WTC11 (cell line): ENCODE measurements around the gene PCDH9. TPM values are rescaled to one million over a fixed set of nuclear protein-coding genes. Genes with fewer than 3 reads are reported as not detected.

Source experiments
- ATAC-seq: fragments of 200-7000 bp; cut with Tn5 transposase; 2 replicates; pipeline ENCODE4 v1.10.0; 2021; ENCODE audit warnings: mild to moderate bottlenecking, moderate library complexity
- CTCF ChIA-PET: fragments of 300-600 bp; sonication (Branson Sonifier 250); formaldehyde crosslinking; loops from one replicate; lab custom pipeline; 2021; ENCODE audit warnings: antibody characterized with exemption; lab: Charles Lee
- POLR2A ChIA-PET: fragments of 350-600 bp; sonication (Branson Sonifier 250); formaldehyde crosslinking; loops from one replicate; lab custom pipeline; 2021; ENCODE audit warnings: antibody characterized with exemption; lab: Charles Lee
- DNase-seq: peaks from one replicate; pipeline ENCODE4 v3.0.0; 2021; ENCODE audit warnings: low spot score
- H3K27ac Mint-ChIP-seq: 2 replicates; pipeline ENCODE4 v1.8.0; 2021; ENCODE audit warnings: mixed read lengths
- H3K27me3 Mint-ChIP-seq: 2 replicates; pipeline ENCODE4 v1.8.0; 2021; ENCODE audit warnings: low read depth, mild to moderate bottlenecking, moderate library complexity, mixed read lengths
- H3K36me3 Mint-ChIP-seq: 2 replicates; pipeline ENCODE4 v1.8.0; 2021; ENCODE audit warnings: mixed read lengths
- H3K4me1 Mint-ChIP-seq: 2 replicates; pipeline ENCODE4 v1.8.0; 2022; ENCODE audit warnings: mixed read lengths
- H3K4me3 Mint-ChIP-seq: 2 replicates; pipeline ENCODE4 v1.8.0; 2021; ENCODE audit warnings: mild to moderate bottlenecking, moderate library complexity, mixed read lengths
- H3K9me3 Mint-ChIP-seq: 2 replicates; pipeline ENCODE4 v1.8.0; 2021; ENCODE audit warnings: mixed read lengths
- ELF4 ChIP-seq: sonication (generic); formaldehyde crosslinking; IDR thresholded peaks from 2 replicates; pipeline ENCODE4 v1.8.1; 2022; ENCODE audit warnings: low read depth, mild to moderate bottlenecking, moderate library complexity, missing genetic modification reagents
- ETV6 ChIP-seq: sonication (generic); formaldehyde crosslinking; IDR thresholded peaks from 2 replicates; pipeline ENCODE4 v1.8.1; 2022; ENCODE audit warnings: mild to moderate bottlenecking, missing genetic modification reagents
- FOXJ3 ChIP-seq: sonication (generic); formaldehyde crosslinking; IDR thresholded peaks from 2 replicates; pipeline ENCODE4 v1.9.0; 2021; ENCODE audit warnings: missing genetic modification reagents, mild to moderate bottlenecking, borderline replicate concordance
- GTF2I ChIP-seq: fragments of 250-450 bp; sonication (Bioruptor Pico); conservative IDR thresholded peaks from 2 replicates; pipeline ENCODE4 v1.4.0; 2021; ENCODE audit warnings: mild to moderate bottlenecking
- JAZF1 ChIP-seq: fragments of 250-450 bp; sonication (Bioruptor Pico); IDR thresholded peaks from 2 replicates; pipeline ENCODE4 v1.9.0; 2021; ENCODE audit warnings: moderate library complexity, mild to moderate bottlenecking, inconsistent platforms
- MXD4 ChIP-seq: fragments of 250-450 bp; sonication (Bioruptor Pico); IDR thresholded peaks from 2 replicates; pipeline ENCODE4 v1.8.0; 2021; ENCODE audit warnings: mild to moderate bottlenecking, moderate library complexity, borderline replicate concordance
- NR3C1 ChIP-seq: sonication (generic); formaldehyde crosslinking; conservative IDR thresholded peaks from 2 replicates; pipeline ENCODE4 v1.8.1; 2023; ENCODE audit warnings: low read depth, mild to moderate bottlenecking, missing genetic modification reagents
- PRRX2 ChIP-seq: fragments of 250-450 bp; sonication (Bioruptor Pico); IDR thresholded peaks from 2 replicates; pipeline ENCODE4 v1.8.0; 2021; ENCODE audit warnings: mild to moderate bottlenecking
- RELA ChIP-seq: sonication (generic); formaldehyde crosslinking; IDR thresholded peaks from 2 replicates; pipeline ENCODE4 v1.8.1; 2022; ENCODE audit warnings: missing genetic modification reagents, mild to moderate bottlenecking, borderline replicate concordance
- TP53 ChIP-seq: sonication (generic); formaldehyde crosslinking; IDR thresholded peaks from 2 replicates; pipeline ENCODE4 v1.8.1; 2023; ENCODE audit warnings: mild to moderate bottlenecking, missing genetic modification reagents
- ZNF121 ChIP-seq: sonication (generic); formaldehyde crosslinking; IDR thresholded peaks from 2 replicates; pipeline ENCODE4 v1.8.0; 2023; ENCODE audit warnings: missing genetic modification reagents
- ZNF317 ChIP-seq: sonication (generic); formaldehyde crosslinking; IDR thresholded peaks from 2 replicates; pipeline ENCODE4 v1.8.1; 2023; ENCODE audit warnings: low read depth, mild to moderate bottlenecking, moderate library complexity, missing genetic modification reagents, borderline replicate concordance
- ZNF396 ChIP-seq: fragments of 250-450 bp; sonication (Bioruptor Pico); IDR thresholded peaks from 2 replicates; pipeline ENCODE4 v1.8.0; 2021; ENCODE audit warnings: mild to moderate bottlenecking, moderate library complexity, borderline replicate concordance
- ZNF416 ChIP-seq: fragments of 250-450 bp; sonication (Bioruptor Pico); IDR thresholded peaks from 2 replicates; pipeline ENCODE4 v1.9.0; 2021; ENCODE audit warnings: mild to moderate bottlenecking, inconsistent platforms
- total RNA-seq: library from RNA; stranded (reverse); gene quantifications from 3 replicates; pipeline ENCODE4 v1.2.3, GENCODE V29; 2021
- TF ChIP-seq, protein P1 (sequence below): sonication (generic); formaldehyde crosslinking; IDR thresholded peaks from 2 replicates; pipeline ENCODE4 v1.8.0; 2023; ENCODE audit warnings: missing genetic modification reagents
- TF ChIP-seq, protein P2 (sequence below): sonication (generic); formaldehyde crosslinking; IDR thresholded peaks from 2 replicates; pipeline ENCODE4 v1.8.0; 2022; ENCODE audit warnings: missing genetic modification reagents
- TF ChIP-seq, protein P3 (sequence below): fragments of 250-450 bp; sonication (Bioruptor Pico); IDR thresholded peaks from 2 replicates; pipeline ENCODE4 v1.9.0; 2021; ENCODE audit warnings: mild to moderate bottlenecking
- TF ChIP-seq, protein P4 (sequence below): sonication (generic); formaldehyde crosslinking; IDR thresholded peaks from 2 replicates; pipeline ENCODE4 v1.8.1; 2022; ENCODE audit warnings: low read depth, mild to moderate bottlenecking, moderate library complexity, missing genetic modification reagents, borderline replicate concordance
- TF ChIP-seq, protein P5 (sequence below): sonication (generic); formaldehyde crosslinking; IDR thresholded peaks from 2 replicates; pipeline ENCODE4 v1.8.1; 2022; ENCODE audit warnings: mild to moderate bottlenecking, moderate library complexity, missing genetic modification reagents

Gene PCDH9
- total RNA-seq, 1 experiment from 2014 or later: 0.48 TPM

DNA sequence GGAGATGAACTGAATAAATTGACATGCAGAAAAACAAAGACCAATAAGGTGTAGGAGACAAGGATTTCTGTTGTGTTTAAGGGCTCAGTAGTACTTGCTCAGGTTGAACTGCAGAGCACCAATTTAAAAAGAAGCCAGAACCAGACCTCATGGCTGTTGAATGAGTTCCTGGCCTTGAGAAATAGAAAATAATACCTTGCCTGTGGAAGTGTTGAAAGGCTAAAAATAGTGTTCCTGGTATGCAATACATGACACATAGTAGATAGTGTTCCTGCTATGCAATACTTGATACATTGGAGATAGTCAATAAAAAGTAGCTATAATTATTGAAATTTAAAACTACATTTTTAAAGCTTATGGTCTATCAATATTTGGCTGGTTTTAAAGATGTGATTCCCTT lies 595.8 kb downstream of the PCDH9 start:
- Mint-ChIP-seq H3K4me1 (peaks cover 6% of the 10 kb centered on the region), H3K27ac (no peak overlapping the region), H3K27me3 (no peaks in the 10 kb centered on the region), H3K9me3 (peaks cover 5% of the 10 kb centered on the region), H3K36me3 (peaks cover 4% of the 10 kb centered on the region; the same call in 1 of the 2 replicates), H3K4me3 (no peak overlapping the region)
- ATAC-seq (no peak), DNase-seq (no peak)
- ChIA-PET POLR2A (no interaction called here), CTCF (no interaction called here)
- TF ChIP-seq, protein P1, sequence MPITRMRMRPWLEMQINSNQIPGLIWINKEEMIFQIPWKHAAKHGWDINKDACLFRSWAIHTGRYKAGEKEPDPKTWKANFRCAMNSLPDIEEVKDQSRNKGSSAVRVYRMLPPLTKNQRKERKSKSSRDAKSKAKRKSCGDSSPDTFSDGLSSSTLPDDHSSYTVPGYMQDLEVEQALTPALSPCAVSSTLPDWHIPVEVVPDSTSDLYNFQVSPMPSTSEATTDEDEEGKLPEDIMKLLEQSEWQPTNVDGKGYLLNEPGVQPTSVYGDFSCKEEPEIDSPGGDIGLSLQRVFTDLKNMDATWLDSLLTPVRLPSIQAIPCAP (CRISPR knock-in tag): no peak
- no peak for TF ChIP-seq ZNF317 (CRISPR knock-in tag)
- TF ChIP-seq, protein P2, sequence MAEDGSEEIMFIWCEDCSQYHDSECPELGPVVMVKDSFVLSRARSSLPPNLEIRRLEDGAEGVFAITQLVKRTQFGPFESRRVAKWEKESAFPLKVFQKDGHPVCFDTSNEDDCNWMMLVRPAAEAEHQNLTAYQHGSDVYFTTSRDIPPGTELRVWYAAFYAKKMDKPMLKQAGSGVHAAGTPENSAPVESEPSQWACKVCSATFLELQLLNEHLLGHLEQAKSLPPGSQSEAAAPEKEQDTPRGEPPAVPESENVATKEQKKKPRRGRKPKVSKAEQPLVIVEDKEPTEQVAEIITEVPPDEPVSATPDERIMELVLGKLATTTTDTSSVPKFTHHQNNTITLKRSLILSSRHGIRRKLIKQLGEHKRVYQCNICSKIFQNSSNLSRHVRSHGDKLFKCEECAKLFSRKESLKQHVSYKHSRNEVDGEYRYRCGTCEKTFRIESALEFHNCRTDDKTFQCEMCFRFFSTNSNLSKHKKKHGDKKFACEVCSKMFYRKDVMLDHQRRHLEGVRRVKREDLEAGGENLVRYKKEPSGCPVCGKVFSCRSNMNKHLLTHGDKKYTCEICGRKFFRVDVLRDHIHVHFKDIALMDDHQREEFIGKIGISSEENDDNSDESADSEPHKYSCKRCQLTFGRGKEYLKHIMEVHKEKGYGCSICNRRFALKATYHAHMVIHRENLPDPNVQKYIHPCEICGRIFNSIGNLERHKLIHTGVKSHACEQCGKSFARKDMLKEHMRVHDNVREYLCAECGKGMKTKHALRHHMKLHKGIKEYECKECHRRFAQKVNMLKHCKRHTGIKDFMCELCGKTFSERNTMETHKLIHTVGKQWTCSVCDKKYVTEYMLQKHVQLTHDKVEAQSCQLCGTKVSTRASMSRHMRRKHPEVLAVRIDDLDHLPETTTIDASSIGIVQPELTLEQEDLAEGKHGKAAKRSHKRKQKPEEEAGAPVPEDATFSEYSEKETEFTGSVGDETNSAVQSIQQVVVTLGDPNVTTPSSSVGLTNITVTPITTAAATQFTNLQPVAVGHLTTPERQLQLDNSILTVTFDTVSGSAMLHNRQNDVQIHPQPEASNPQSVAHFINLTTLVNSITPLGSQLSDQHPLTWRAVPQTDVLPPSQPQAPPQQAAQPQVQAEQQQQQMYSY (CRISPR knock-in tag): no peak
- TF ChIP-seq ZNF396: no peak
- no peak for TF ChIP-seq PRRX2 (CRISPR knock-in tag)
- TF ChIP-seq MXD4: no peak
- TF ChIP-seq RELA (CRISPR knock-in tag): no peak
- TF ChIP-seq TP53 (CRISPR knock-in tag): no peak
- no peak for TF ChIP-seq FOXJ3
- TF ChIP-seq ZNF416 (CRISPR knock-in tag): no peak
- TF ChIP-seq GTF2I (CRISPR knock-in tag): no peak
- no peak for TF ChIP-seq NR3C1 (CRISPR knock-in tag)
- TF ChIP-seq, protein P3, sequence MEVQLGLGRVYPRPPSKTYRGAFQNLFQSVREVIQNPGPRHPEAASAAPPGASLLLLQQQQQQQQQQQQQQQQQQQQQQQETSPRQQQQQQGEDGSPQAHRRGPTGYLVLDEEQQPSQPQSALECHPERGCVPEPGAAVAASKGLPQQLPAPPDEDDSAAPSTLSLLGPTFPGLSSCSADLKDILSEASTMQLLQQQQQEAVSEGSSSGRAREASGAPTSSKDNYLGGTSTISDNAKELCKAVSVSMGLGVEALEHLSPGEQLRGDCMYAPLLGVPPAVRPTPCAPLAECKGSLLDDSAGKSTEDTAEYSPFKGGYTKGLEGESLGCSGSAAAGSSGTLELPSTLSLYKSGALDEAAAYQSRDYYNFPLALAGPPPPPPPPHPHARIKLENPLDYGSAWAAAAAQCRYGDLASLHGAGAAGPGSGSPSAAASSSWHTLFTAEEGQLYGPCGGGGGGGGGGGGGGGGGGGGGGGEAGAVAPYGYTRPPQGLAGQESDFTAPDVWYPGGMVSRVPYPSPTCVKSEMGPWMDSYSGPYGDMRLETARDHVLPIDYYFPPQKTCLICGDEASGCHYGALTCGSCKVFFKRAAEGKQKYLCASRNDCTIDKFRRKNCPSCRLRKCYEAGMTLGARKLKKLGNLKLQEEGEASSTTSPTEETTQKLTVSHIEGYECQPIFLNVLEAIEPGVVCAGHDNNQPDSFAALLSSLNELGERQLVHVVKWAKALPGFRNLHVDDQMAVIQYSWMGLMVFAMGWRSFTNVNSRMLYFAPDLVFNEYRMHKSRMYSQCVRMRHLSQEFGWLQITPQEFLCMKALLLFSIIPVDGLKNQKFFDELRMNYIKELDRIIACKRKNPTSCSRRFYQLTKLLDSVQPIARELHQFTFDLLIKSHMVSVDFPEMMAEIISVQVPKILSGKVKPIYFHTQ: no peak
- no peak for TF ChIP-seq JAZF1 (CRISPR knock-in tag)
- no peak for TF ChIP-seq ETV6 (CRISPR knock-in tag)
- no peak for TF ChIP-seq ZNF121
- TF ChIP-seq, protein P4, sequence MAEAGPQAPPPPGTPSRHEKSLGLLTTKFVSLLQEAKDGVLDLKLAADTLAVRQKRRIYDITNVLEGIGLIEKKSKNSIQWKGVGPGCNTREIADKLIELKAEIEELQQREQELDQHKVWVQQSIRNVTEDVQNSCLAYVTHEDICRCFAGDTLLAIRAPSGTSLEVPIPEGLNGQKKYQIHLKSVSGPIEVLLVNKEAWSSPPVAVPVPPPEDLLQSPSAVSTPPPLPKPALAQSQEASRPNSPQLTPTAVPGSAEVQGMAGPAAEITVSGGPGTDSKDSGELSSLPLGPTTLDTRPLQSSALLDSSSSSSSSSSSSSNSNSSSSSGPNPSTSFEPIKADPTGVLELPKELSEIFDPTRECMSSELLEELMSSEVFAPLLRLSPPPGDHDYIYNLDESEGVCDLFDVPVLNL (CRISPR knock-in tag): no peak
- TF ChIP-seq ELF4 (CRISPR knock-in tag): no peak
- TF ChIP-seq, protein P5, sequence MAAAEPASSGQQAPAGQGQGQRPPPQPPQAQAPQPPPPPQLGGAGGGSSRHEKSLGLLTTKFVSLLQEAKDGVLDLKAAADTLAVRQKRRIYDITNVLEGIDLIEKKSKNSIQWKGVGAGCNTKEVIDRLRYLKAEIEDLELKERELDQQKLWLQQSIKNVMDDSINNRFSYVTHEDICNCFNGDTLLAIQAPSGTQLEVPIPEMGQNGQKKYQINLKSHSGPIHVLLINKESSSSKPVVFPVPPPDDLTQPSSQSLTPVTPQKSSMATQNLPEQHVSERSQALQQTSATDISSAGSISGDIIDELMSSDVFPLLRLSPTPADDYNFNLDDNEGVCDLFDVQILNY (CRISPR knock-in tag): no peak
